NCI-H1105 treated with DMSO at 0.1 percent for 48 hours (cell line): ENCODE data around the gene BCL11A.
"Not testable (repeated sequence)": the region's sequence is repeated elsewhere in the genome, so short reads cannot be mapped to it uniquely, and the experiment has no call there.

ENCODE experiments used
- DNase-seq: peaks from one replicate; lab custom pipeline; 2025; lab: John Stamatoyannopoulos, UW

BCL11A gene

DNA sequence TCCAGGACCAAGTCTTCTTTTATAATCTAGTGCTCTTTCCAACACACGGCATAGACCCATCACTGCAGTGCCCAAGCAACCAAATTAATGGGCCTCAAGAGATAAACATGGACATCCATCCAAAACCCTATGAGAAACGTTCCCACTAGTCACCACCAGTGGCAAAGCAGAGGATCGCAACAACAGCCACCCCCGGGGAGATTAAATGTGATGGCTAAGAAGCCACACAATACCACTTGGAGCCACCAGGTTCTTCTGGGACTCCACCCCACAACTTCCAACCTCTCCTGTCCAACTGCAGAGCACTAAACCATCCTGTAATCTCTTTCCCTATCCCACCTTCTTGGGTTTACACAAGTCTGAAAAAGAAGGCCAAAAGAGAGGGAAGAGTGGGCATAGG, 123.8 kb downstream of the BCL11A start:
- DNase-seq: no peak

DNA sequence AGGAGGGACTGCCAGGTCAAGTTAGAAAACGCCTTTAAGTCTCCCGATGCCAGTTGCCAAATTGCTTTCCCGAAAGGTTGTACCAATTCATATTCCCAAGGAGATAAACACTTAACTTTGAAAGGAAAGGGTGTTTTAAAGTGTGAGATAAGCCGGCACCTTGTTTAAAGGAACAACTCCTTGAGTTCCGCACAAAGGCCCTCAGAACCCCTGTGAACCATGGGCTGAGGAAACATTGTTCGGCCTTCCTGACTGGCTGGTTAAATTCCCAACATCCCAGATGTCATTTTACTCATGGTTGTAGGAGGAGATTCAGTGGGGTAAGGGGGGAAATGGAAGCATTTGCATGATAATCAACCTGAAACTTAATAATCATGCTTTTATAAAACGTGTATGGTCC, 126.6 kb downstream of the BCL11A start:
- DNase-seq: no peak

DNA sequence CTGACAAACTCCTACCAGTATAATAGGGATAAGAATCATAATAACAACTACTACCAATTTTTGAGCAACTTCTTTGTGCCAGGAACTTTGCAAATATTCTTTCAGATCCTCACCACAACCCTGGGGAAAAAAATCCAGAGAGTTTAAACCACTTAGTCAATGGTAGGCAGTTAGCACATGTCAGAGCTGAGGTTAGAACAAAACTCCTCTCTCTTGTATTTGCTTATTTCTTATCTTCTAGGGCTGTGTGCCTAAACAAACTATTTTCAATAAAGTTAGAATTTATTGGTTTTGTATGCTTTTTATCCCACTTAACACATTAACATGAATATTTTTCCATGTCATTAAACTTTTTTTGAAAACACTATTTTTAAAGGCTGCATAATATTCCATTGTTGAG, 127.1 kb downstream of the BCL11A start:
- no peak for DNase-seq

GRCh38 chr2:60424233-60424632, 129.2 kb downstream of the BCL11A start:
- no peak for DNase-seq

DNA sequence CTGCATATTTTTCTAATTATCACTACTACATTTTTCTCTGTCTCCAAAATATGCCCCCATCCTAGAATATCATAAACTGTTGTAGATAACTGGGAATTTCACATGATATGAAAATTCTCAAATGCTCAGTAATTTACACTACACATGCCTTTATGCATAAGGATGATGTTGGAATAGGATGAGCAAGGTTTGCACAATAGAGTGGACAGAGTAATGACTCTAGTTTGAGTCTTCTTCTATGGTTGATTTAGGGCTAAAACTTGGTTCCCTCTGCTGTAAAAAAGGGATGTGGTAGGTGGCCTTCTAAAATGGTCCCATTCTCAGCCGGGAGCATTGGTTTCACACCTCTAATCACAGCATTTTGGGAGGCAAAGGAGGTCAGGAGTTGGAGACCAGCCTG, 129.9 kb downstream of the BCL11A start:
- no peak for DNase-seq

GRCh38 chr2:60422826-60423483, 130.5 kb downstream of the BCL11A start:
- no peak for DNase-seq

DNA sequence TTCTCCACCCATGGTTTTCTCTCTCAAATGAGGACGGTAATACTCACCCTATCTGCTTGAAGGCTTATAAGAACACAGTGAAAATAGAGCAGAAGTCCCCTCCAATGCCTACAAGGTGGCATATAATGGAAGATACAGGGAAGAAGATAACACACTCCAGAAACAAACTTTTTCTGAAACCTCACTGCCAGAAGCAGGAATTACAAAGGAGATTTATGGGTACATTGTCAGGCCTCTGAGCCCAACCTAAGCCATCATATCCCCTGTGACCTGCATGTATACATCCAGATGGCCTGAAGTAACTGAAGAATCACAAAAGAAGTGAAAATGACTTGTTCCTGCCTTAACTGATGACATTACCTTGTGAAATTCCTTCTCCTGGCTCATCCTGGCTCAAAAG, 136.2 kb downstream of the BCL11A start:
- DNase-seq: not testable (repeated sequence)

DNA sequence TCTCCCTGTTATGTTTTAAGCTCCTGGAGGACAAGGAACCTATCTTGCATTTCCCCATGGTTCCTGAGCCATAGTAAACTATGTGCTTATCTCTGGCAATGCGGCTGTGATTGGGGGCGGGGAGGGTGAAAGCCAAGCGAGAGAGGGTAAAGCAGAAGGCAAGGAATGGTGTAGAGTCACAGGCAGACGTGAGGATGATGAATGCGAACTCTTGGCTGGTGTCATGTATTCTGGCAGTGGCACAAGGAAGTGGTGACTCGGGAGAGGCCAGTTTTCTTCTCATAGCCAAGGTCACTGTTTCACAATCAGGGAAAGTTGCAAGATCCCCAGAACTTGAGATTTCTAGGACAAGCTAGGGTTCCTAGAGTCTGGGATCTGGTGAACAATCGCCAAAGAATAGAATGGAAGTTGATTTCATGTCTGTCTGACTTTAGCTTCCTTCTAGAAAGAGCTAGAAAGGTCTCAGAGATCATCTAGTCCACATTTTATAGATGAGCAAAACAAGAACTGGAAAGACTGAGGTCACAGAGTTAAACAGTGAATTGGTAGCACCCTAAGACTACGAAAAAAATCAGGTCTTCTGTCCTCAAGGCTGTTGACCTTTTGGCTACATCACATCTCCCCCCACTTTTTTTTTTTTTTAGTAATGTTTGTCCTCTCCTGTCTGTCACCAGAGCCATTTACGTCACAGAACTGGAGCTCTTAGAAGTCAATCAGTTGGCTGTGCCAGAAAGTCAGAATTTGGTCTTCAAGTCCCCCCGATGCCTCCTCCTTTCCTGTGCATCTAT, 137.0 kb downstream of the BCL11A start:
- DNase-seq: no peak

DNA sequence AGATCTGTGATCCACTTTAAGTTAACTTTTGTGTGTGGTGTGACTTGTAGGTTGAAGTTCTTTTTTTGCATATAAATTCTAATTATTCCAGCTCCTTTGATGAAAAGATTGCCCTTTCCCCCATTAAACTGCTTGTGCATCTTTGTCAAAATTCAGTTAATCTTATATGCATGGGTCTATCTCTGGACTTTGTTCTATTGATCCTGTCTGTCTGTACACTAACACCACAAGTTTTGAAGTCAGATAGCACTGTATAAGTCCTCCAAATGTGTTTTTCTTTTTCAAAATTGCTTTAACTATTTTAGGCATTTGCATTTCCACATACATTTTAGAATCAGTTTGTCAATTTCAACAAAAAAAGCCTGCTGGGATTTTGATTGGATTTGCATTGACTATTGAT, 137.6 kb downstream of the BCL11A start:
- DNase-seq: no peak

DNA sequence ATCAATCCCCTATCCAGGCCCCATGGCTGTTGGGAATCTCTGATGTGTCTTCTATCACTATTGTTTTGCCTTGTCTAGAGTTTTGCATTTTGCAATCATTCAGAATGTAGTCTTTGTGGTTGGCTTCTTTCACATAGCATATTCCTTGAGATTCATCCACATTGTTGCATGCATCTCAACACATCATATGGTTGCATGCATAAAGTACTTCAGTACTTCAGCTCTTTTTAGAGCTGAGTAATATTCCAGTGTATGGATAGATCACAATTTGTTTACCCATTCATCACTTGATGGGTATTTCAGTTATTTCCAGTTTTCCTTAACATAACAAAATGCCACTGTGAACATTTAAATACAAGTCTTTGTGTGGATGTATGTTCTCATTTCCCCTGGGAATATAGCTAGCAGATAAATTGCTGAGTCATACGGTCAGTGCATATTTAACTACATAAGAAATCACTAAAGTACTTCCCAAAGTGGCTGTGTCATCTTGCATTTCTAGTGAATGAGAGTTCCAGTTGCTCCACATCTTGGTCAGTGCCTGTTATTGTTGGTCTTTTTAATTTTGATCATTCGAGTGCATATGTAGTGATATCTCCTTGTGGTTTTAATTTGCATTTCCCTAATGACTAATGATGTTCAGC, 138.8 kb downstream of the BCL11A start:
- no peak for DNase-seq

GRCh38 chr2:60413814-60414168, 139.7 kb downstream of the BCL11A start:
- DNase-seq: no peak

- no peak for DNase-seq
Observed at GRCh38 chr2:60413069-60413813, 140.2 kb downstream of the BCL11A start.

DNA sequence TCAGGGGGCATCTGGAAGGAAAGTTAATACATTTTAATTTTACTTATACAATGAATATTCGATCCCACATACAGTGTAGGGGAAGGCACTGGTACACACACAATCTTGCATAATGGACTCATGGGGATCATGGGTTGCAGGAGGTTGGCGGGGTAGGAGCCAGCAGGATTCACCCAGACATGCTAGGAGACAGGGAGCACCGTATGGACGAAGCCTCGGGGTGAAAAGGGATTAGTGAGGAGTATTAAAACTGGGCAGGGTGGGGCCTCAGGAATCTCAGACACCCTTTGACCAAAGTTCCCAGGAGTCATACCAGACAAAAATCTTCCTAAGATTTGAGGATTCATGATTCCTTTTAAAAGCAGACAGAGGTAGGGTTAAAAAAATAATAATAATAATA, 140.8 kb downstream of the BCL11A start:
- DNase-seq: no peak

- DNase-seq: no peak
Observed at GRCh38 chr2:60412027-60412426, 141.4 kb downstream of the BCL11A start.

DNA sequence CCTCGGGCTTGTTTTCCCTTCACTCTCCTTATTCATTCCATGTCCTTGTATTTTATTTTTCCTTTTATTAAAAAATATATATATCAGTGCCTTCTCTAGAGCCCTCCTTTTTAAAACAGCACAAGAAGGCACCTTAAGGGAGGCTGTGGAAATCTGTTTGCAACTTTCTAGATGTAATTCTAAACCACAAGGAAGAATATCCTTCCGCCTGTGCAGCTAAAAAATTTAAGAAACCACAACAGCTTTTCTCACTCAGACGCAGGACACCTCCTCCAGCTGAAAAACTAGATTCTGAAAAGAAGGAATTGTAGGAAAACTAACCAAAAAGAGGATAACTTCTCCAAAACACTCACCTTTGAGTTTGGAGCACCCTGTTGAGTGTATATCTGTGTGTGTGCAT, 142.2 kb downstream of the BCL11A start:
- no peak for DNase-seq

DNA sequence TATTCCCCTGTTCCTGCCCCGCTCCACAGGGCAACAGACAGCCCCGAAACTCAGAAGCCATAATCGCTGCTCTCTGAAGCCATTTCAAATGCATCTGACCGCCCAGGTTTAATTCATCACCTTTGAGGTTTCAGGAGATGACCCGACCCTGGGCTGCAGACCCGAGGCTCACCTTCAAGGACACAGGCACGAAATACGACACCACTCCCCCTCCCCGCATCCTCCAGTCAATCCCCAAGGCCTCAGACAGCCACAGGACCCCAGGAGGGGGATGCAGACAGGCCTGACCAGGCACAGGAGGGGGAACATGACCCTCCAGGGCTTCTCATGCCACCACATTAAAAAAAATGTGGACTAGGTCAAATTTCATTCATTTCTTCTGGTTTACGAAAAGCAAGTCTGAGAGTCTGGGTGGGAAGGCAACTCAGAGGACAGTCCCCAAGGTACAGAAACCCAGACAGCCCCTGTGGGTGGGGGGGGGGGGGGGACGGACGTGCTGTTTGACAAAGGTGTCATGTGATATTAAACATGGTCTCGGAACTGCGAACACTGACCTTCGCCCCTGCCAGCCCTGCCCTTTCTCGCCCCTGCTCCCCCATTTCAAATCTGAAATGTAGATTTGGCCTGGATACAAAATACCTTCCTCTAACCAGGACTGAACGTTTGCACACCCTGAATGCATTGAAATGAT, 142.9 kb downstream of the BCL11A start:
- DNase-seq: no peak

GRCh38 chr2:60409531-60409871, 144.0 kb downstream of the BCL11A start:
- no peak for DNase-seq

GRCh38 chr2:60408811-60409530, 144.5 kb downstream of the BCL11A start:
- no peak for DNase-seq

DNA sequence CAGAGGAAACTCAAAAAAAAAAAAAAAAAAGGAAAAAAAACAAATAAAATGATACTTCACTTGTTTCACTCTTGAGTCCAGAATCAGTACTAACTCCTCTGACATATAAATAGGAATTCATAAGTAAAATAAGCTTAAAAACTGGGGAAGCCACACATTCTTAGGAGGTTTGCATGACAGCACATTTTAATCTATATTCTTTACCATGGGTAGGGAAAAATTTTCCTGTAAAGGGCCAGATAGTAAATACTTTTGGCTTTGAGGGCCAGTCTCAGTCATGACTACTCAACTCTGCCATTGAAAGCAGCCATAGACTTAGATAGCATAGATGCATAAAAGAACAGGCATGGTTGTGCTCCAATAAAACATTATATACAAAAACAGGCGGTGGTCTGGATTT, 145.2 kb downstream of the BCL11A start:
- no peak for DNase-seq

GRCh38 chr2:60407398-60407797, 146.1 kb downstream of the BCL11A start:
- no peak for DNase-seq

GRCh38 chr2:60406192-60406591, 147.3 kb downstream of the BCL11A start:
- no peak for DNase-seq
